GM21515 (cell line): ENCODE results near the gene MAPK6.
"Not testable (repeated sequence)": the region's sequence is repeated elsewhere in the genome, so short reads cannot be mapped to it uniquely, and the experiment has no call there.

Source experiments
- ATAC-seq: cut with Tn5 transposase; IDR thresholded peaks from one replicate; pipeline ENCODE4 v1.9.1; 2021; ENCODE audit not compliant: unreplicated experiment

Gene MAPK6

GRCh38 chr15:52018693-52019393 is at the start of gene MAPK6:
Gene MAPK6 (plus strand): TSS chr15:52019219. CDS start chr15:52046461, 27,242 bp downstream.
- peak; percentile 69 for ATAC-seq

- no peak for ATAC-seq
Observed at GRCh38 chr15:51969728-51970127, 49.3 kb upstream of the MAPK6 start.

GRCh38 chr15:51970132-51970817 is 48.7 kb upstream of the MAPK6 start:
- ATAC-seq: no peak

GRCh38 chr15:51971032-51971374 is 48.0 kb upstream of the MAPK6 start:
- ATAC-seq: peak; percentile 17

GRCh38 chr15:51971375-51972133 is 47.5 kb upstream of the MAPK6 start, which contains the start of gene LEO1:
Gene LEO1 (minus strand): TSS chr15:51971778. CDS start chr15:51971745, 33 bp downstream.
- peak; percentile 86 for ATAC-seq

GRCh38 chr15:51973220-51973619 is 45.8 kb upstream of the MAPK6 start:
- no peak for ATAC-seq

- ATAC-seq: no peak
Observed at GRCh38 chr15:51973775-51974174, 45.2 kb upstream of the MAPK6 start.

GRCh38 chr15:51982013-51982769 is 36.8 kb upstream of the MAPK6 start:
- ATAC-seq: peak; percentile 89

- ATAC-seq: no peak
Observed at GRCh38 chr15:51982770-51983103, 36.3 kb upstream of the MAPK6 start.

- ATAC-seq: no peak
Observed at GRCh38 chr15:51991141-51991540, 27.9 kb upstream of the MAPK6 start.

GRCh38 chr15:51992953-51993352 is 26.1 kb upstream of the MAPK6 start:
- ATAC-seq: no peak

- no peak for ATAC-seq
Observed at GRCh38 chr15:52002351-52002750, 16.7 kb upstream of the MAPK6 start.

- not testable (repeated sequence) for ATAC-seq
Observed at GRCh38 chr15:52003089-52003488, 15.9 kb upstream of the MAPK6 start.

- ATAC-seq: no peak
Observed at GRCh38 chr15:52003710-52004109, 15.3 kb upstream of the MAPK6 start.

- ATAC-seq: no peak
Observed at GRCh38 chr15:52004806-52005205, 14.2 kb upstream of the MAPK6 start.

- peak; percentile 67 for ATAC-seq
Observed at GRCh38 chr15:52005748-52006701, 13.0 kb upstream of the MAPK6 start.

- peak; percentile 24 for ATAC-seq
Observed at GRCh38 chr15:52006702-52007340, 12.2 kb upstream of the MAPK6 start.

- no peak for ATAC-seq
Observed at GRCh38 chr15:52008359-52008697, 10.7 kb upstream of the MAPK6 start.

GRCh38 chr15:52008698-52009434 is 10.2 kb upstream of the MAPK6 start:
- ATAC-seq: no peak
